Sigmoid colon (tissue), 4 donors: ENCODE data around the gene PRICKLE2.

Experiments used
- CTCF ChIP-seq, 4 experiments: fragments of 450-650 bp in 3 of 4; fragments of 200-600 bp in 1 of 4; IDR thresholded peaks; one replicate each; pipeline ENCODE4 v1.5.1; 2016 to 2019; ENCODE audit warnings: antibody characterized with exemption in 4 of 4, mild to moderate bottlenecking in 3 of 4, moderate library complexity in 2 of 4
- POLR2A ChIP-seq, 2 donors: fragments of 450-650 bp; IDR thresholded peaks; one replicate each; pipeline ENCODE4 v1.6.1; 2016; ENCODE audit warnings: antibody characterized with exemption in 2 of 2, mild to moderate bottlenecking in 2 of 2, moderate library complexity in 2 of 2
- POLR2AphosphoS5 ChIP-seq, 4 donors: sonication (generic); formaldehyde crosslinking; IDR thresholded peaks; one replicate each; pipeline ENCODE4 v1.6.1; 2017; ENCODE audit warnings: antibody characterized with exemption in 4 of 4

GRCh38 chr3:64213962-64214379 is 11.3 kb downstream of the PRICKLE2 start:
- no peak for TF ChIP-seq CTCF (IDR thresholded peaks at IDR 0.05)
- TF ChIP-seq POLR2AphosphoS5 (IDR thresholded peaks at IDR 0.05) = peak in 3 of 4 donors; percentile 45 to 71 (median 68)
- no peak for TF ChIP-seq POLR2A (IDR thresholded peaks at IDR 0.05)
